ENCODE data around the gene ERMARD.

ERMARD gene

GRCh38 chr6:169751242-169752073, at the start of gene ERMARD, which contains the start of gene DYNLT2:
TSS of gene ERMARD (plus strand) at chr6:169751622. CDS start at chr6:169751658, 36 bp downstream.
TSS of gene DYNLT2 (minus strand) at chr6:169751572. CDS start at chr6:169751458, 114 bp downstream.
- peak; percentile 98 for DNase-seq

- DNase-seq: peak; percentile 96
Observed at GRCh38 chr6:169701954-169702839, 49.2 kb upstream of the ERMARD start, which contains the start of the genes C6orf120 and WDR27. TSS of gene C6orf120 (plus strand) at chr6:169702126. CDS start at chr6:169702460, 334 bp downstream. TSS of gene WDR27 (minus strand) at chr6:169702029. CDS start at chr6:169689005, 13,024 bp downstream.

GRCh38 chr6:169702840-169703246, 48.6 kb upstream of the ERMARD start:
- no peak for DNase-seq

- no peak for DNase-seq
Observed at GRCh38 chr6:169707772-169708171, 43.6 kb upstream of the ERMARD start.

- DNase-seq: no peak
Observed at GRCh38 chr6:169709293-169709692, 42.1 kb upstream of the ERMARD start.

- DNase-seq: no peak
Observed at GRCh38 chr6:169710009-169710408, 41.4 kb upstream of the ERMARD start.

- DNase-seq: no peak
Observed at GRCh38 chr6:169714178-169714577, 37.2 kb upstream of the ERMARD start.

- DNase-seq: no peak
Observed at GRCh38 chr6:169714595-169714994, 36.8 kb upstream of the ERMARD start.

- no peak for DNase-seq
Observed at GRCh38 chr6:169719117-169719516, 32.3 kb upstream of the ERMARD start.

GRCh38 chr6:169720207-169720855, 31.1 kb upstream of the ERMARD start:
- DNase-seq: no peak

GRCh38 chr6:169722362-169723199, 28.8 kb upstream of the ERMARD start:
- peak; percentile 57 for DNase-seq

GRCh38 chr6:169723200-169723909, 28.1 kb upstream of the ERMARD start:
- peak; percentile 80 for DNase-seq

GRCh38 chr6:169723991-169724493, 27.4 kb upstream of the ERMARD start:
- DNase-seq: peak; percentile 65

GRCh38 chr6:169724494-169725124, 26.8 kb upstream of the ERMARD start, which contains the start of gene PHF10:
TSS of gene PHF10 (minus strand) at chr6:169724500. CDS start at chr6:169723931, 569 bp downstream.
- peak; percentile 77 for DNase-seq

GRCh38 chr6:169725125-169726048, 26.0 kb upstream of the ERMARD start:
- no peak for DNase-seq

GRCh38 chr6:169726049-169726400, 25.4 kb upstream of the ERMARD start:
- DNase-seq: no peak

GRCh38 chr6:169726963-169727362, 24.5 kb upstream of the ERMARD start:
- DNase-seq: no peak

- no peak for DNase-seq
Observed at GRCh38 chr6:169729961-169730360, 21.5 kb upstream of the ERMARD start.
